Duodenal mucosa (tissue), 2 donors: ENCODE measurements around the gene MARCHF4.

Source experiments
- H3K27ac ChIP-seq: one replicate; pipeline ENCODE4 v1.7.0; 2013; ENCODE audit warnings: low read depth, low read length
- H3K27me3 ChIP-seq, 2 donors: one replicate each; pipeline ENCODE4 v1.7.0; 2013; ENCODE audit warnings: low read length in 2 of 2, control low read depth in 1 of 2; ENCODE audit not compliant: insufficient read depth in 2 of 2, control insufficient read depth in 1 of 2
- H3K36me3 ChIP-seq, 2 donors: one replicate each; pipeline ENCODE4 v1.7.0; 2013; ENCODE audit warnings: low read length in 2 of 2, control low read depth in 1 of 2; ENCODE audit not compliant: insufficient read depth in 2 of 2, control insufficient read depth in 1 of 2
- H3K4me1 ChIP-seq, 2 donors: one replicate each; pipeline ENCODE4 v1.7.0; 2013; ENCODE audit warnings: low read length in 2 of 2, control low read depth in 1 of 2; ENCODE audit not compliant: insufficient read depth in 2 of 2, control insufficient read depth in 1 of 2
- H3K4me3 ChIP-seq, 2 donors: one replicate each; pipeline ENCODE4 v1.7.0; 2013; ENCODE audit warnings: low read length in 2 of 2, low read depth in 1 of 2
- H3K9ac ChIP-seq, 2 donors: one replicate each; pipeline ENCODE4 v1.7.0; 2013; ENCODE audit warnings: low read length in 2 of 2, low read depth in 1 of 2
- H3K9me3 ChIP-seq, 2 donors: one replicate each; pipeline ENCODE4 v1.7.0; 2013; ENCODE audit warnings: low read length in 2 of 2, control low read depth in 1 of 2; ENCODE audit not compliant: control insufficient read depth in 1 of 2

The MARCHF4 gene

DNA sequence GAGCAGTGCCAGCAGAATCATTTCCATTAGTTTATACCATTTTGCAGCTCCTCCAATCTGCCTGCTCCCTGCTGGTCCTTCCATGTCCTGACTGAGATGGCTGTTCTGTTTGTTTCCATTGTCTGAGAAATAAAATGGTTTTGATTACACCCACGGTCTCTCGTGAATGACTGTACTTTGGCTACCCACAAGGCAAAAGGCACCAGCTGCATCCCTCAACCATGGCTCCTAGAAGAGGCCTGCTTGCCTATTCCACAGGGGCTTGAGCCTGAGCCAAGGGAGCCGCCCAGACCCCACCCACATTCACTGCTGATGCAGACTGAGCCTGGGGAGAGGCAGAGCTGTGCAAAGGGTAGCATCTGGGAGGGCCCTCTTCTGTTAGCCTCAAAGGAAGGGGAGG lies 31.2 kb downstream of the MARCHF4 start:
- Histone ChIP-seq H3K9ac (no peak overlapping the region), H3K4me3 (no peak overlapping the region), H3K36me3 (no peaks in the 10 kb centered on the region), H3K9me3 (no peaks in the 10 kb centered on the region), H3K4me1 (no peaks in the 10 kb centered on the region), H3K27me3 (no peaks in the 10 kb centered on the region), H3K27ac (no peak overlapping the region)

DNA sequence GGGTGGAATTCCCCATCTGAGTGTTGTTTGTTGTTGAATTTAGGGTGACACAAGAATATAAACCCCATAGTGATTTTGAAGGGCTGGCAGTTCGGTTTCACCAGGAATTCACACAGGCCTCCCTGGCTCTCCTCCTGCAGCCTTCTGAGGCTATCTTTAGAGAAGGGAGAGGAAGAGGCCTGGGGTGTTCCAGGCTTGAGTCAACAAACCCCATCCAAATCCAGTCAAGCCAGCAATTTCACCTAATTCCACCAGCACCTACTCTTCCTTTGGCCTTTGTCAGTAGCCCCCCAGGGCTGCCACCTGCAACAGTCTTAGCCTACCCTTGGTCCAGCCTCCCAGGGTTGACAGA lies 32.0 kb downstream of the MARCHF4 start:
- Histone ChIP-seq H3K4me3 (no peak overlapping the region), H3K9me3 (no peaks in the 10 kb centered on the region), H3K36me3 (no peaks in the 10 kb centered on the region), H3K4me1 (no peaks in the 10 kb centered on the region), H3K27me3 (no peaks in the 10 kb centered on the region), H3K9ac (no peak overlapping the region), H3K27ac (no peak overlapping the region)

GRCh38 chr2:216339456-216340279 lies 32.6 kb downstream of the MARCHF4 start:
- H3K27ac ChIP-seq, result no peak overlapping the region
- no peaks in the 10 kb centered on the region for H3K4me1 ChIP-seq
- H3K27me3 ChIP-seq, result no peaks in the 10 kb centered on the region
- H3K9me3 ChIP-seq, result no peaks in the 10 kb centered on the region
- H3K4me3 ChIP-seq, result no peak overlapping the region
- no peak overlapping the region for H3K9ac ChIP-seq
- no peaks in the 10 kb centered on the region for H3K36me3 ChIP-seq

GRCh38 chr2:216335252-216335651 lies 37.0 kb downstream of the MARCHF4 start:
- no peaks in the 10 kb centered on the region for H3K9me3 ChIP-seq

DNA sequence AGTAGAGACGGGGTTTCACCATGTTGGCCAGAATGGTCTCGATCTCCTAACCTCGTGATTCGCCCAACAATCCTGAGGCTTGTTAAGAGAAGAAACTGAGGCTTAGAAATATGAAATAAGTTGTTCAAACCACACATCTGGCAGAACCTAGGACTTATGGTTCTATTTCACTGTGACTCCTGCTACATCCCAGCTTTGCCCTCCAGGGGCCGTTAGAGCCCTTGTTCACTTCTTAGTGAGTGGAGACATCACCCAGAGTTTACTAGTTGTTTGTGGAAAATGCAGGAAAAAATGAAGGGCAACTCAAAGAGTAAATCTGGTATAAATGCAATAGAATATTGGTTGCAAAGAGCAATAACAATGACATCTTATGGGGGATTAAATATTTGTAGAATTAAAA lies 43.9 kb downstream of the MARCHF4 start:
- Histone ChIP-seq H3K4me3 (no peak overlapping the region), H3K27ac (no peak overlapping the region), H3K36me3 (no peaks in the 10 kb centered on the region), H3K9me3 (no peaks in the 10 kb centered on the region), H3K9ac (no peak overlapping the region), H3K27me3 (no peaks in the 10 kb centered on the region), H3K4me1 (no peaks in the 10 kb centered on the region)

More at GRCh38 chr2:216335252-216335651, 37.0 kb downstream of the MARCHF4 start:
- no peak overlapping the region for H3K9ac ChIP-seq
- H3K27me3 ChIP-seq, result no peaks in the 10 kb centered on the region
- no peak overlapping the region for H3K27ac ChIP-seq
- no peak overlapping the region for H3K4me3 ChIP-seq
- no peaks in the 10 kb centered on the region for H3K36me3 ChIP-seq
- H3K4me1 ChIP-seq, result no peaks in the 10 kb centered on the region

- H3K9me3 ChIP-seq, result no peaks in the 10 kb centered on the region
- H3K27ac ChIP-seq, result no peak overlapping the region
- no peaks in the 10 kb centered on the region for H3K4me1 ChIP-seq
- H3K36me3 ChIP-seq, result no peaks in the 10 kb centered on the region
- no peak overlapping the region for H3K4me3 ChIP-seq
- H3K9ac ChIP-seq, result no peak overlapping the region
- H3K27me3 ChIP-seq, result no peaks in the 10 kb centered on the region
These were observed 44.8 kb downstream of the MARCHF4 start for GRCh38 chr2:216327447-216327935.
